ENCODE data around the gene TIPARP. TPM values are rescaled to one million over a fixed set of nuclear protein-coding genes. Genes with fewer than 3 reads are reported as not detected.

TIPARP gene
- total RNA-seq, 1 donor, result 28.2 TPM

GRCh38 chr3:156685198-156685597, 10.8 kb downstream of the TIPARP start:
- Histone ChIP-seq H3K36me3 (ENCODE audit: insufficient read depth, low read length) (peaks cover 34% of the 10 kb centered on the region), H3K27ac (ENCODE audit: low read depth, low read length) (peak overlapping the region; percentile 66), H3K4me2 (ENCODE audit: insufficient read depth, low read length) (peak overlapping the region; percentile 46), H3K27me3 (ENCODE audit: insufficient read depth, low read length) (no peaks in the 10 kb centered on the region), H3K9me3 (ENCODE audit: low read depth, low read length) (no peaks in the 10 kb centered on the region), H2AFZ (ENCODE audit: low read length) (no peak overlapping the region), H4K20me1 (ENCODE audit: insufficient read depth, low read length) (peaks cover 67% of the 10 kb centered on the region), H3K4me3 (ENCODE audit: insufficient read depth, low read length) (no peak overlapping the region), H3K4me1 (ENCODE audit: insufficient read depth, low read length) (peaks cover 90% of the 10 kb centered on the region), H3K79me2 (ENCODE audit: insufficient read depth, low read length) (peaks cover 98% of the 10 kb centered on the region)
- DNase-seq (ENCODE audit: insufficient read length, low spot score, missing footprints), result no peak
- no peak for TF ChIP-seq CTCF (IDR thresholded peaks at IDR 0.05; ENCODE audit: extremely low read depth, low read depth, low read length)

GRCh38 chr3:156685752-156686151, 11.4 kb downstream of the TIPARP start:
- no peaks in the 10 kb centered on the region for H3K9me3 ChIP-seq (ENCODE audit: low read depth, low read length)
- H2AFZ ChIP-seq (ENCODE audit: low read length), result no peak overlapping the region
- peak overlapping the region; percentile 46 for H3K4me2 ChIP-seq (ENCODE audit: insufficient read depth, low read length)
- H3K4me3 ChIP-seq (ENCODE audit: insufficient read depth, low read length), result peak overlapping the region; percentile 3
- H3K4me1 ChIP-seq (ENCODE audit: insufficient read depth, low read length), result peaks cover 91% of the 10 kb centered on the region
- peaks cover 98% of the 10 kb centered on the region for H3K79me2 ChIP-seq (ENCODE audit: insufficient read depth, low read length)
- no peak for DNase-seq (ENCODE audit: insufficient read length, low spot score, missing footprints)
- no peaks in the 10 kb centered on the region for H3K27me3 ChIP-seq (ENCODE audit: insufficient read depth, low read length)
- H3K27ac ChIP-seq (ENCODE audit: low read depth, low read length), result peak overlapping the region; percentile 66
- TF ChIP-seq CTCF (IDR thresholded peaks at IDR 0.05; ENCODE audit: extremely low read depth, low read depth, low read length), result no peak
- H4K20me1 ChIP-seq (ENCODE audit: insufficient read depth, low read length), result peaks cover 61% of the 10 kb centered on the region
- peaks cover 28% of the 10 kb centered on the region for H3K36me3 ChIP-seq (ENCODE audit: insufficient read depth, low read length)

GRCh38 chr3:156687023-156687422, 12.6 kb downstream of the TIPARP start:
- H3K27ac ChIP-seq (ENCODE audit: low read depth, low read length), result peak overlapping the region; percentile 49
- H3K79me2 ChIP-seq (ENCODE audit: insufficient read depth, low read length), result peaks cover 97% of the 10 kb centered on the region
- no peaks in the 10 kb centered on the region for H3K9me3 ChIP-seq (ENCODE audit: low read depth, low read length)
- H3K4me3 ChIP-seq (ENCODE audit: insufficient read depth, low read length), result no peak overlapping the region
- H3K36me3 ChIP-seq (ENCODE audit: insufficient read depth, low read length), result peaks cover 16% of the 10 kb centered on the region
- TF ChIP-seq CTCF (IDR thresholded peaks at IDR 0.05; ENCODE audit: extremely low read depth, low read depth, low read length), result no peak
- DNase-seq (ENCODE audit: insufficient read length, low spot score, missing footprints), result no peak
- peaks cover 52% of the 10 kb centered on the region for H4K20me1 ChIP-seq (ENCODE audit: insufficient read depth, low read length)
- H3K27me3 ChIP-seq (ENCODE audit: insufficient read depth, low read length), result no peaks in the 10 kb centered on the region
- H2AFZ ChIP-seq (ENCODE audit: low read length), result no peak overlapping the region
- H3K4me2 ChIP-seq (ENCODE audit: insufficient read depth, low read length), result peak overlapping the region; percentile 29
- H3K4me1 ChIP-seq (ENCODE audit: insufficient read depth, low read length), result peaks cover 93% of the 10 kb centered on the region

- DNase-seq (ENCODE audit: insufficient read length, low spot score, missing footprints), result no peak
- H3K27me3 ChIP-seq (ENCODE audit: insufficient read depth, low read length), result no peaks in the 10 kb centered on the region
- H3K4me1 ChIP-seq (ENCODE audit: insufficient read depth, low read length), result peaks cover 95% of the 10 kb centered on the region
- peaks cover 40% of the 10 kb centered on the region for H4K20me1 ChIP-seq (ENCODE audit: insufficient read depth, low read length)
- no peaks in the 10 kb centered on the region for H3K9me3 ChIP-seq (ENCODE audit: low read depth, low read length)
- peaks cover 19% of the 10 kb centered on the region for H3K36me3 ChIP-seq (ENCODE audit: insufficient read depth, low read length)
- peak overlapping the region; percentile 35 for H3K27ac ChIP-seq (ENCODE audit: low read depth, low read length)
- no peak overlapping the region for H3K4me2 ChIP-seq (ENCODE audit: insufficient read depth, low read length)
- peaks cover 91% of the 10 kb centered on the region for H3K79me2 ChIP-seq (ENCODE audit: insufficient read depth, low read length)
- no peak for TF ChIP-seq CTCF (IDR thresholded peaks at IDR 0.05; ENCODE audit: extremely low read depth, low read depth, low read length)
- H2AFZ ChIP-seq (ENCODE audit: low read length), result no peak overlapping the region
- H3K4me3 ChIP-seq (ENCODE audit: insufficient read depth, low read length), result no peak overlapping the region
Measured at GRCh38 chr3:156688632-156689452, 14.5 kb downstream of the TIPARP start.
